ENCODE data around the gene NDUFB10.

GRCh38 chr16:2004795-2005517 is 45.6 kb downstream of the NDUFB10 start:
- TF ChIP-seq EZH2 (IDR thresholded peaks at IDR 0.05; ENCODE audit: low read depth, unreplicated experiment) (no peak), JUNB (IDR thresholded peaks at IDR 0.05; ENCODE audit: unreplicated experiment) (no peak), CTCF (conservative IDR thresholded peaks at IDR 0.05; ENCODE audit: low read depth in 2 of 2) (no peak), ZNF331 (CRISPR knock-in tag; IDR thresholded peaks at IDR 0.05; ENCODE audit: low read depth) (no peak), EZH2phosphoT487 (IDR thresholded peaks at IDR 0.05; ENCODE audit: unreplicated experiment) (no peak), POLR2AphosphoS5 (IDR thresholded peaks at IDR 0.05; ENCODE audit: low read depth) (no peak), ZNF114 (CRISPR knock-in tag; IDR thresholded peaks at IDR 0.05) (no peak), CREB1 (CRISPR knock-in tag; IDR thresholded peaks at IDR 0.05; ENCODE audit: low read depth) (no peak), REST (IDR thresholded peaks at IDR 0.05; ENCODE audit: unreplicated experiment) (no peak), STAT1 (IDR thresholded peaks at IDR 0.05; ENCODE audit: unreplicated experiment) (no peak), NANOG (IDR thresholded peaks at IDR 0.05; ENCODE audit: borderline replicate concordance) (no peak)
